GM18519 (cell line): Measurements from ENCODE around the gene CXorf65.

Source experiments
- ATAC-seq: cut with Tn5 transposase; IDR thresholded peaks from one replicate; pipeline ENCODE4 v1.9.1; 2021; ENCODE audit warnings: mild to moderate bottlenecking, moderate library complexity; ENCODE audit not compliant: unreplicated experiment, low FRiP score

The CXorf65 gene

DNA sequence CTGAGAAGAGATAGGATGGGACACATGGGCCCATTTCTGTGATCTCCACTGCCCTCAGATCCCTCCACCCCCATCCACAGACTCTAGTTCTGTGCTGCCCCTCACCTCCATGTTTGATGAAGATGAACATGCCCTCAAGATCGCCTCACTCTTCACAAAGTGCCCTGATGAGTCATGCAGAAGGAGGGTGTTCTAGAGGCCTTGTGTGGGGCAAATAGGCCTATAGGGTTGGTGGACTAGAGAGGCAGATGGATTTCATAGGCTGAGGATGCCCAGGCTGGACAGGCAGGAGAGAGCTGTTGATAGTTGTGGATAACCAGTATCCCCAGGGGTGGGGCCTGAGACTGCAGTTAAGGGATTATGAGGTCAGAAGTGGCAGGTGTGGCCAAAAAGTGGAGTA, at the start of gene CXorf65:
Gene CXorf65 (minus strand): TSS at position 314 of the 400 bp plus-strand sequence. CDS start 184 bp downstream, at position 130.
- ATAC-seq = no peak

DNA sequence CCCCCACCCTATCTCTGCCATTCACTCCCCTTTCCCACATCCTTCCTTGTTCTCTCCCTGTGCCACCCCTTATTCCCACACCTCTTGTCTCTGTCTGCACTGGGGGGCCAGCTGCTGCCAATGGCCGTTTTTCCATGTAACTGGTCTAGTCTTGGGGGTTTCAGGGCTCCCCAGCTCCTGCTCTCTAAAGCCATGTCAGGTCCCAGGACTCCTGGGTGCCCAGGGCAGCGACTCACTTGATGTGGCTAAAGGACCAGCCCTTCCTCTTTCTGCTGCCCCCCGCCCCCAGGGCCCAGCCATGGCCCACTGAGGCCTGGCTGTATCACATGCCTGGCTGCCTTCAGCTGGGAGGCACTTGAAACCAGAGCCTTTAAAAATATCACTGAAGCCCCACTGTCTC, 48.1 kb upstream of the CXorf65 start:
- ATAC-seq = no peak

DNA sequence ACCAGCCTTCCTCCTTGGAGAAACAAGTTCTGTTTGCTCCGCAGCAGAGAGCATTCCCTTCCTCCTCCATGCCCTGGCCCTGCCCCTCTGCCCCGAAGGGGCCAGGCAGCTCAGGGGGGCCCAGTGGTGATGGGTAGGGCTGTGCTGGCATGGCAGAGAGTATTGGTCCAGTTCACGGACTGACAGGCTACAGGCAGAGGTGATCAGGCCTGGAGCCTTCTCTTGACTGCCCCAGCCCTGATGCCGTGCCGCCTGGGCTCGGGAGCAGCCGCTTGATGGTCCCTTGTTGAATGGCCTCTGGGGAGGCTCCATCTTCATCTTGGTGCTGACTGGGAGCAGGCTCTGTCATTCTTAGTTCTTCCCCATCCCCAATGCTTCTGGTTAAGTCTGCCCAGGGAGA, 47.7 kb upstream of the CXorf65 start:
- no peak for ATAC-seq

- no peak for ATAC-seq
Measured at GRCh38 chrX:71151366-71151765, 44.8 kb upstream of the CXorf65 start.

- ATAC-seq = no peak
Measured at GRCh38 chrX:71148278-71148663, 41.7 kb upstream of the CXorf65 start.

GRCh38 chrX:71147496-71148277, 41.1 kb upstream of the CXorf65 start:
- no peak for ATAC-seq

GRCh38 chrX:71144651-71145050, 38.1 kb upstream of the CXorf65 start, which contains the start of gene NLGN3:
TSS of gene NLGN3 (plus strand) at chrX:71144841. CDS start at chrX:71147750, 2,909 bp downstream.
- no peak for ATAC-seq

DNA sequence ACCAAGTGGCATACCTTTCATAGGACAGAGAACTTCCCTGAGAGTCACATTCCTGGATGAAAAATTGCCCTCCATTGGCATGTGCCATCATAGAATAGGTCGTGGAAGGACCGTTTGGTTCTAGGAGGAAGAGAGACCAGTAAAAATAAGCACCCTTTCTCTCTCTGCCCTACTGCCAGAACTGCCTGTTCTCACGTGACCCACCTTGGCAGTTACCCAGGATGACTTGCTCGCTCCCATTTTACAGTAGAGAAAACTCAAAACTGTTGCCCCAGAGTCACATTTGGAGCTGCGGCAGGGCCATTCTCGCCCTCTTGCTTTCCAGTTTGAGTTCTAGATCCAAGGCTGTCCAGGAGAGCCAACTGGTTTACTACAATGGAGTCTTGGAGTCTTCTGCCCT, 37.0 kb upstream of the CXorf65 start:
- ATAC-seq = no peak

- ATAC-seq = no peak
Measured at GRCh38 chrX:71140440-71140839, 33.9 kb upstream of the CXorf65 start.

DNA sequence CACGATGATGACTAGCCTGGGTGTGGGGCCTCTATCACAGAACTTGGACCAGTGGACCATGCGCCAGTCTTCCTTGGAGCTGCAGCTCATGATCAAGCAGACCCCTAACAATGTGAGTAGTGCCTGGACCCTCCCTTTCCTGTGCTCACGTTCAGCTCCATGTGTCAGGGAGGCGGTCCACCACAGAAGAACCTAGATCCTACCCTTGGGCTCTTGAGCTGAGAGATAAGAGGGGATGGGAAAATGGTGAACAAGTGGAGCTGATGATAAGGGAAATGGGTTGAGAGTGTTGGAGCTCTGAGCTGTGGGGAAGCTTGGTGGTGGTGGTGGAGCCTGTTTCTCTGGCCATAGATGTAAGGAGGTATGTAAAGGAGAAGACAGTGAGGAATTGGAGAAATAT, 25.0 kb upstream of the CXorf65 start:
- ATAC-seq = no peak

DNA sequence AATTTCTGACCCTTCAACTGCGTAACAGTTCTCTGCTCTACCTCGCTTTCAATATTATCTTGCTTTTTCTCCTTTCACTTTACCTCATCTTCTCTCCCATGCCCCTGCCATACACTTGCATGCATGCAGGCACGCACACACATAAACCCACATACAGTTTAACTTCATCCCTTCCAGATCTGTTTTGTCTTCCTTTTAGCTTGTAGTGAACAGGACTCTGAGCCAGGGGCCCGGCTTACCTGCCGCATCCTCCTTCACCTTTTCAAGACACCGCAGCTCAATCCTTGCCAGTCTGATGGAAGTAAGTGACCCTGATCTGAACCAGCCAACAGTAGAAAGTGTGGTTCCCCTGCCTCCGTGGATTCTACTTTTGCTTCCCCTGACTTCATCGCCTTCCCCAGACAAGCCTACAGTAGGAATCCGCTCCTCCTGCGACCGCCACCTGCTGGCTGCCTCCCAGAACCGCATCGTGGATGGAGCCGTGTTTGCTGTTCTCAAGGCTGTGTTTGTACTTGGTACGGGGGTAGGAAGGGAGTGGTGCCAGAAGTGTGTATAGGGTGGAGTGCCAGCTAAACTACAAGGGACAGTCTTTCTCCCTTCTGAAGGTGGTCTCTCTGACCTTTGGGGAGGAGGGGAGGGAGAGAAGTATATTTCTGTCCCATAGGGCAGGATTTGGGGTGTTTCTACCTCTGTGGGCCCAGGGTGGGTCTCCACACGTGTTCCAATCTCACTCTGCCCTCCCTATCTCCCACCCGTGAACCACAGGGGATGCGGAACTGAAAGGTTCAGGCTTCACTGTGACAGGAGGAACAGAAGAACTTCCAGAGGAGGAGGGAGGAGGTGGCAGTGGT, 22.6 kb upstream of the CXorf65 start:
- no peak for ATAC-seq

DNA sequence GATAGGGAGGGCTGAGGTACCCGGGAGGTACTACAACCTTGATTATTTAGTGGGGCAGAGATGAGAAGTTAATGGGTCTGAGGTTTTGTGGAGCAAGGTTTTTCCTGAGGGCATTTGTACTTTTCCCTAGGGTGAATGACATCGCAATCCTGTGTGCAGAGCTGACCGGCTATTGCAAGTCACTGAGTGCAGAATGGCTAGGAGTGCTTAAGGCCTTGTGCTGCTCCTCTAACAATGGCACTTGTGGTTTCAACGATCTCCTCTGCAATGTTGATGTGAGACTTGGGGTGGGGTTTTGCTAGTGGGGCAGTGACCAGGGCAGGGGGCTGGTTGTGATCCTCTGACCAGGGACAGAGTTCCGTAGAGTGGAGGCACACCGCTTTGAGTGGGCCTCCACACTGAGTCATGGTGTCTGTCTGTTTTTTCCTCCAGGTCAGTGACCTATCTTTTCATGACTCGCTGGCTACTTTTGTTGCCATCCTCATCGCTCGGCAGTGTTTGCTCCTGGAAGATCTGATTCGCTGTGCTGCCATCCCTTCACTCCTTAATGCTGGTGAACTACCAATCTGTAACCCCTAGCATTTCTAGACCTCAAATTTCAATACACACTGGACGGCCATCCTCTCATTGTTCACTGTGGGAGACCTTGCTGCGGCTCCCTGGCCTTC, 21.8 kb upstream of the CXorf65 start:
- no peak for ATAC-seq

DNA sequence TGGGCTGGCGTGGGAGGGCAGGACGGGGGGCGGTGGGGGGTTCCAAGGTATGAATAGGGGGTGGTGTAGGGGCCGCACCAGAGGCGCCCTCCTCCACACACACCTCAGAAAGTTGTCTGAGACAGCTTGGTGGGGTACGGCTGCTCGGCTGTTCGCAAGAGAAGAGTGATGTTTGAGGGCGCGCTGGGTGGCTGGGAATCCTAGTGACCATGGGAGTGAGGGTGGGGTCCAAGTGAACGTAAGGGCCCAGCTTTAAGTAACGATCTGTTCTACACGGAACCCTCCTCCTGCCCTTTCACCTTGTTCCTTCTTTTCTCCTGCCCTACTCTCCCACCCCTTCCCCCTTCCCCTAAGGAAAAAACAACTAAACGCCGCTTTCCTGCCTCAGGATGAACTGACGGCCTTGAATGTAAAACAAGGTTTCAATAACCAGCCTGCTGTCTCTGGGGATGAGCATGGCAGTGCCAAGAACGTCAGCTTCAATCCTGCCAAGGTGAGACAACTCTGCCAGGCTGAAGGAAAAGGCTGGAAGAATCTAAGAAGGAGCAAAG, 12.5 kb upstream of the CXorf65 start:
- no peak for ATAC-seq

DNA sequence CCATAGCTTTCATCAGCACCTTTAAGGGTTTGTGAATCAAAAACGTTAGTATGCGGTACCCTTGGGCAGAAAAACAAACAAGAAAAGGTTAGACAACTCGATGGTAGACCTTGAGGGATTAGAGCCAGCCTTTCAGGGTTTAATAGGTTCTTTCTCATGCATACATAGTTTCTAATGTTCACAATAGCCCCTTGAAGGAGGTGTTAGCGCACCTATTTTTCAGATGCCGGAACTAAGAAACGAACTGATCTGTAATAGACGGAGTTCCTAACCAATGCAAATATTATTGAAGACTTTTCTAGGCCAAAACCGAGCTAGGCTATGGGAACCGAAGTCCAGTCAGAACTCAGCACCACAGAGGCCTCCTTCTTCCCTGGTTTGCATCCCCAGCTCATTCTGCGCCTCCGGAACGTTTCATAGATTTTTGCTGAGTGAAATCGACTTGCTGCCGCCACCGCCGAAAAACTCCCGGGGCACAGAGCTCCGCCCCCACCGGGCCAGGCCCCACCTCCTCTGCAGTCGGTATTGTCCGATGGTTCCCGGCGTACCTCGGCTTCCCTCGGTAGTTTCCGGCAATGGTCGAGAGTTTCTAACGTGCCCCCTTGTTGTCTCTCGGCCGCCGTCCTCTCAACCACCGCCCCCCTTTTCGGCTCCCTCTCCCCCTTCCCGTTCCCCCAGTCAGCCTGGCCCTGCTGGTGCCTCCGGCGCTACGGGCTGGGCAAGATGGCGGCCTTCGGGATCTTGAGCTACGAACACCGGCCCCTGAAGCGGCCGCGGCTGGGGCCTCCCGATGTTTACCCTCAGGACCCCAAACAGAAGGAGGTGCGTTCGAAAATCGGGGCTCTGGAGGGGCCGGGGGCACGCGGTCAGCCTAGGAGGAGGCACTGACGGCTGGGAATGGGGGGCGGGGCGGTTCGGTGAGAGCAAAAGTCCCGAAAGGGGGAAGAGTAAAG, 11.8 kb upstream of the CXorf65 start, which contains the start of gene MED12:
Gene MED12 (plus strand): TSS at position 565 of the 953 bp plus-strand sequence. CDS start 159 bp downstream, at position 724.
- peak; percentile 88 for ATAC-seq

DNA sequence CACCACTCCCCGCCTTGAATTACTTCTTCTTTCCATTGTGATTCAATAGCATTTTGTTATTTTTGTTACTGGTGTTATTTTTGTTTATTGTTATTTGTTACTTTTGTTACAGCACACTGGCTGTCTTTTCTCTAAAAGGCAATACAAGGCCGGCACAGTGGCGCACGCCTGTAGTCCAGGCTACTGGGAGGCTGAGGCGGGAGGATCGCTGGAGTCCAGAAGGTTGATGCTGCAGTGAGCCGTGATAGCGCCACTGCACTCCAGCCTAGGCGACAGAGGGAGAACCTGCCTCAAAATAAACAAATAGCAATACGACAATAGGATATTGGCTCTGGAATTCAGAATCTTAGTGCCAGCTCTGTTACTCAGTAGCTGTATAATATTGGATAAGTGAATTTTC, 10.8 kb upstream of the CXorf65 start:
- ATAC-seq = no peak

- peak; percentile 16 for ATAC-seq
Measured at GRCh38 chrX:71111921-71112431, 5.4 kb upstream of the CXorf65 start.

- peak; percentile 83 for ATAC-seq
Measured at GRCh38 chrX:71111141-71111843, 4.8 kb upstream of the CXorf65 start, which contains the start of gene IL2RG. TSS of gene IL2RG (minus strand) at chrX:71111577. CDS start at chrX:71111539, 38 bp downstream.

DNA sequence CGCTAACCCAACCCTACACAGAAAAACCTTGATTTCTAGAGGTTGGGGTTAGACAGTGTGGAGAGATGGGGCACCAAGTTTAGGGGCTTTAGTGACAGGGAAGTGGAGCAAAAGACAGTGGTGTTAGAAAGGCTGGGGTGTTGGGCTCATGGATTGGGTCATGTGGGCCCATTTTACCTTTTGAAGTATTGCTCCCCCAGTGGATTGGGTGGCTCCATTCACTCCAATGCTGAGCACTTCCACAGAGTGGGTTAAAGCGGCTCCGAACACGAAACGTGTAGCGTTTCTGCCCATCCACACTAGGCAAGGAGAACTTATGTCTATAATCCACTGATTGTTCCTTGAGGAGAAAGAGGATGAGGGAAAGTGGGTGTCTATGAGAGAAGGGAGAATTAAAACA, 2.5 kb upstream of the CXorf65 start:
- no peak for ATAC-seq
